ENCODE measurements around the gene TEX101.
"Not testable (repeated sequence)": the region's sequence is repeated elsewhere in the genome, so short reads cannot be mapped to it uniquely, and the experiment has no call there.

TEX101 gene

DNA sequence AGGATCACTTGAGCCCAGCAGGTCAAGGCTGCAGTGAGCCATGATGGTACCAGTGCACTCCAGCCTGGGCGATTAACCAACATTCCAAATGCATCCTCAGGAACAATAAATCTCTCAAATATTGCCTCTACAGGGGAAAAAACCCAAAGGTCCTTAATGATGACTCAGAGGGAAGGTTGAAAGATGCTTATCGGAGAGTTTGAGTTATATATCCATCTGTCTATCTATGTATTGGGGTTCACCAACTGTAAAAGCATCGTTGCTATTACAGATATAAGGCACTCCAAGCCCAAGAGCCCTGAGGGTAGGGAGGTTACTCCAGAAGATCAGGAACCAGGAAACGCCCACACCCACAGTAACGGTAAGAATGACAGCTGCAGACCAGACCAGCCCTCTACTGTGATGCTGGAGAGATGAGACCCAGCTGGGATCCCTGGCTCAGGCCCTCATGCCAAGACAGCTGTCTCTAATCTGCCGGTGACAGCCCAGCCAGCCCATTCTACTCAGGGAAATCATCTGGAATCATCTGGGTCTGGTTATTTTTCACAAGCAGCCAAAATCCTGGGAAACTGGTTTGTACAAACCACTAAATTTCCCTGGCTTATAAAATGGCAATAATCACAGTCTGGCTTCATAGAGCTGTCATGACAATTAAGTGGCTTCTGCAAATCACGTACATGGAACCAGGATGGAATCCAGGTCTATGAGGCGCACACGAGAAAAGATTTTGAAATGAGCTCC lies 23.8 kb downstream of the TEX101 start:
- H3K27ac ChIP-seq: peak overlapping the region; percentile 54
- TF ChIP-seq, protein P1, sequence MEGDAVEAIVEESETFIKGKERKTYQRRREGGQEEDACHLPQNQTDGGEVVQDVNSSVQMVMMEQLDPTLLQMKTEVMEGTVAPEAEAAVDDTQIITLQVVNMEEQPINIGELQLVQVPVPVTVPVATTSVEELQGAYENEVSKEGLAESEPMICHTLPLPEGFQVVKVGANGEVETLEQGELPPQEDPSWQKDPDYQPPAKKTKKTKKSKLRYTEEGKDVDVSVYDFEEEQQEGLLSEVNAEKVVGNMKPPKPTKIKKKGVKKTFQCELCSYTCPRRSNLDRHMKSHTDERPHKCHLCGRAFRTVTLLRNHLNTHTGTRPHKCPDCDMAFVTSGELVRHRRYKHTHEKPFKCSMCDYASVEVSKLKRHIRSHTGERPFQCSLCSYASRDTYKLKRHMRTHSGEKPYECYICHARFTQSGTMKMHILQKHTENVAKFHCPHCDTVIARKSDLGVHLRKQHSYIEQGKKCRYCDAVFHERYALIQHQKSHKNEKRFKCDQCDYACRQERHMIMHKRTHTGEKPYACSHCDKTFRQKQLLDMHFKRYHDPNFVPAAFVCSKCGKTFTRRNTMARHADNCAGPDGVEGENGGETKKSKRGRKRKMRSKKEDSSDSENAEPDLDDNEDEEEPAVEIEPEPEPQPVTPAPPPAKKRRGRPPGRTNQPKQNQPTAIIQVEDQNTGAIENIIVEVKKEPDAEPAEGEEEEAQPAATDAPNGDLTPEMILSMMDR (IDR thresholded peaks at IDR 0.05): no peak
- TF ChIP-seq ZFX (IDR thresholded peaks at IDR 0.05; ENCODE audit: borderline replicate concordance): no peak

DNA sequence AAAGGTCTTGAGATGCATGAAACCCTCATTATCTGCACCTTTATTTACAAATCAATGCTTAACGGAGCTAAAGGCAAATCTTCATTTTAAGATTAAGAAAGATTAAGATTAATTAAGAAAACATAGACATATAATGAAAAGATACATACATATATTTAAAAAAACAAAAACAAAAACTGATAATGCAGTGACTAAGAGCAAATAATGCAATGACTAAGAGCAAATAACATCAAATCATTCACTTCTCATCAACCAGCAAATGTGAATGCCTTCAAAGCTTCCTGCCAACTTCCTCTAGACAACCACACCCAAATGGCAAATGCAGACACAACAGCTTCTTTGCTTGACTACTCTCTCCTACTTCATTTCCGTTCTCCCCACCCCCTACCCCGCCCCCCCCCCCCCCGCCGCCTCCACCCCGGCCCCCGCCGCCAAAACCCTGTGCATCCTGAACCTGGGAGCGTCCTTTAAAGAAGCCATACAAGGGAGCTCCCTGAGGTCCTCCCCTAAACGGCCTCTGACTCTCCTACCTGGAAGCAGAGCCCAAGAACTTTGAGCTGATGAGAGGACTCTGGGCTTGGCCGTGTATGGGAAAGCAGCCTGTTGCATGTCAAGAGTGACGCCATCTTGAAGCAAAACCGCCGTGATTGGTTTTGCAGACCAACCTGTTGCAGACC lies 24.5 kb downstream of the TEX101 start:
- TF ChIP-seq, protein P1 (IDR thresholded peaks at IDR 0.05): no peak
- no peak for TF ChIP-seq ZFX (IDR thresholded peaks at IDR 0.05; ENCODE audit: borderline replicate concordance)
- peak overlapping the region; percentile 54 for H3K27ac ChIP-seq

DNA sequence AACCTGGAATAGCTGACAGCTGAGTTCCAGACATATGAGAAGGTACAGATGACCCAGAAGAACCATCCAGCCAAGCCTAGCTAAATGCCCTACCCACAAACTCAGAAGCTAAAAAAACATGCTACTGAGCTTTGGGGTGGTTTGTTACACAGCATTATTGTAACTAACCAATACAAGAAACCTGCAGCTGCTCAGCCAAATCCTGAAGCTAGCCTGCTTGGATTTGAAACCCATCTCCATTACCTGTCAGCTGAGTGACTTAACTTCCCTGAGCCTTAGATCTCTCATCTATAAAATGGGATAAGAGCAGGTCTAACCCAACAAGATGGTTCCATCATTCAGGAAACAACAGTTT lies 25.0 kb downstream of the TEX101 start:
- H3K27ac ChIP-seq: no peak overlapping the region
- TF ChIP-seq ZFX (IDR thresholded peaks at IDR 0.05; ENCODE audit: borderline replicate concordance): no peak
- TF ChIP-seq, protein P1 (IDR thresholded peaks at IDR 0.05): no peak

DNA sequence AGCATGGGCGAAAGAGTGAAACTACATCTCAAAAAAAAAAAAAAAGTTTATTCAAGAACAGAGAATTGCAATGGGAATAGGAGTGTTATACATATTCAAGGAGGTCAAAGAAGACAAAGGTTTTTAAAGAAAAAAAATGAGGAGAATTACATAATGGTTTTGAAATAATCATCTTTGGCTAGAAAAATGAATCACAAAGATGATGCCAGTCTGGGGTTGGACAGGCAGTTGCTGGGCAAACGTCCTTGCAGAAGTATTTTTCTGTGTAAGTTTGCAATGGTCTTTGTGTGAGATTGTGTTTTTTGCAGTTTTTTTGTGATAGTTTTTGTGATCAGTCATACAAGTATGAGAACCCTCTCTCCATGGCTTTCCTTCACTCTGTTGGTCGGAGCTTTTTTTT lies 27.0 kb downstream of the TEX101 start:
- no peak overlapping the region for H3K27ac ChIP-seq
- TF ChIP-seq ZFX (IDR thresholded peaks at IDR 0.05; ENCODE audit: borderline replicate concordance): no peak
- TF ChIP-seq, protein P1 (IDR thresholded peaks at IDR 0.05): no peak

DNA sequence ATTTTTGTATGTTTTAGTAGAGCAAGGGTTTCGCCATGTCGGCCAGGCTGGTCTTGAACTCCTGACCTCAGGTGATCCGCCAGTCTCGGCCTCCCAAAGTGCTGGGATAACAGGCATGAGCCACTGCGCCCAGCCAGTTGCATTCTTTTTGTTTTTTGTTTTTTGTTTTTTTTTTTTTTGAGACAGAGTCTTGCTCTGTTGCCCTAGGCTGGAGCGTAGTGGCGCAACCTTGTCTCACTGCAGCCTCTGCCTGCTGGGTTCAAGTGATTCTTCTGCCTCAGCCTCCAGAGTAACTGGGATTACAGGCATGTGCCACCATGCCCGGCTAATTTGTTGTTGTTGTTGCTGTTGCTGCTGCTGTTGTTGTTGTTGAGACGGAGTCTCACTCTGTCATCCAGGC lies 29.4 kb downstream of the TEX101 start:
- not testable (repeated sequence) for H3K27ac ChIP-seq

DNA sequence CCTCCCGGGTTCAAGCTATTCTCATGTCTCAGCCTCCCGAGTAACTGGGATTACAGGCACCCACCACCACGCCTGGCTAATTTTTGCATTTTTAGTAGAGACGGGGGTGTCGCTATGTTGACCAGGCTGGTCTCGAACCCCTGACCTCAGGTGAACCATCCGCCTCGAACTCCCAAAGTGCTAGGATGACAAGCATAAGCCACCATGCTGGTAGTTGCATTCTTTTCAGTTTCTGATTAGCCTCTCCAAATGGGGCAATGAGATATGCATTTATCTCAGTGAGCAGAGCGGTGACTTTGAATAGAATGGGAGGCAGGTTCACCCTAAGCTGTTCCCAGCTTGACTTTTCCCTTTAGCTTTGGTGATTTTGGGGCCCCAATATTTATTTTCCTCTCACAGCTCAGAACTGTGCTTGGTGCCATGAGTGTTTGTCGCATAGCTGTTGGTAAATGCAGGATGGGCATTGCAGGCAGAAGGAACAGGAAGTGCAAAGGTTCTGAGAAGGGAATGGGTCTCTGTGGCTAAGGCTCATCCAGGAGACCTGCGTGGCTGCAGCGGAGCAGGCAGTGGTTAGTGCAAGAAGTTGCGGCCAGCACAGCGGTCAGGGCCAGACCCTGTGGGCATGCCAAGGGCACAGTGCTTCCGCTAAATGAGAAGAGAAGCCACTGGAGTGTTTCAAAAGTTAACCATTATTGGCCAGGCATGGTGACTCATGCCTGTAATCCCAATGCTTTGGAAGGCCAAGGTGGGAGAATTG lies 30.0 kb downstream of the TEX101 start:
- no peak overlapping the region for H3K27ac ChIP-seq
- TF ChIP-seq, protein P1 (IDR thresholded peaks at IDR 0.05): no peak
- TF ChIP-seq ZFX (IDR thresholded peaks at IDR 0.05; ENCODE audit: borderline replicate concordance): no peak

DNA sequence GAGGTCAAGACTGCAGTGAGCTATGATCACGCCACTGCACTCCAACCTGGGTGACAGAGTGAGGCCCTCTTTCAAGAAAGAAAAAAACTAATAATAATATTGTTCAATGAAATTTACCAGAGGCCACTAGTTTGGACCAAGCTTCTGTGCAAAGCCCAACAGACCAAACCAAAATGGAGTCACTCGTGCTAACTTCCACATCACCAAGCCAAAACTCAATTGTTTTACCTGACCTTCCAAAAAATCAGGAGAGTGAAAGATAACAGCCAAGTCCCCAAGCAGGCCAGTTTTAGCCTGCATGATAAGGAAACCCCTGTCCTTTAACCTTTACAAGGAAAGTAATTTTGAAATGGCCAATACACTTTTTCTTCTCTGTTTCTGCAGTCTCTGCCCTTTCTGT lies 30.7 kb downstream of the TEX101 start:
- H3K27ac ChIP-seq: no peak overlapping the region
- TF ChIP-seq, protein P1 (IDR thresholded peaks at IDR 0.05): no peak
- no peak for TF ChIP-seq ZFX (IDR thresholded peaks at IDR 0.05; ENCODE audit: borderline replicate concordance)

Measured in 22Rv1 (cell line).